ENCODE measurements around the gene FOXP4.

Gene FOXP4

DNA sequence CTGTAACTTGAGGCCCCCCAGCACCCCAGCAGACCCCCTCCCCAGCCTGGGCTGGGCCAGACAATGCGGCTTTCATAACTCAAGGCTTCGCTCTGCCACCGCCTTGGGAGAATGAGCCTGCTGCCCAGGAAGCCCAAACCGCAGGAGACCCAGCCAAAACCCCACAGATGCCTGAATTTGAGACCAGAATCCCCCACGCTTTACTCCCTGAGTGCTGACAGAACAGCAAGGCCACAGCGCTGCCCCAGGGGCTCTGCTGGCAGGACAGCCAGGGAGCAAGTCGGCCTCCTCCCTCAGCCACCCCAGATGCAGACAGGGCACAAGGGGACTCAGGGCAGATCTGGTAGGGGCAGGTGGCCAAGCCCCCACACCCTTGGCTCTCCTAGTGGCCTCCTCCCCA, 94.2 kb downstream of the FOXP4 start:
- no peak for TF ChIP-seq POLR2AphosphoS5 (IDR thresholded peaks at IDR 0.05; ENCODE audit: low read depth, low read length)
- no peak for TF ChIP-seq POLR2A (IDR thresholded peaks at IDR 0.05; ENCODE audit: low read depth, low read length)
- no peak for TF ChIP-seq TAF1 (IDR thresholded peaks at IDR 0.05; ENCODE audit: borderline replicate concordance, low read depth, low read length)
- DNase-seq (ENCODE audit: insufficient read length) = no peak
- FAIRE-seq = no peak

DNA sequence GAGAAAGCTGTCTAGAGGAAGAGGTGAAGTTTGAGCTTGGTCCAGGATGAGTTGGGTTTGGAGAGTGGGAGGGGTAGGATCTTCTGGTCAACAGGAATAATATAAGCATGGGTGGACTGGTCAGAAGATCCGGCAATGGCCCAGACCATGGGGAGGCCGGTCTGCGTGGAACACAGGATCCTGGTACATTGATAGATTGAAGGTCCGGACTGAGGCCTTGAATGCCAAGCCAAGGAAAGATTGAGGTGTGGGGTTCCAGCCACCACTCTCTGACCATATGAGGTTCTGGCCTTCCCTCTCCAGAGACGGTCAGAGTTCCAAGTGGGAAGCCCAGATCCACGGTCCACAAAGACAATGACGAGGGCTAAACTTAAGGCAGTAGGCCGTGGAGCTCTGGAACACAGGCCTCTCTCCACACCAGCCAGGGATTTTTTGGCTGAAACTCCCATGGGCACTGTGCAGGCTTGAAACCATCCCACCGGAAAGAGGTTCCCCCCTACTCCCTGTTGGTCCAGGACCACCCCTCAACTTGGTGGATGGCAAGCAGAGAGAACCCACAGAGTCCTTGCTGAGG, 95.3 kb downstream of the FOXP4 start:
- TF ChIP-seq POLR2AphosphoS5 (IDR thresholded peaks at IDR 0.05; ENCODE audit: low read depth, low read length) (no peak), TAF1 (IDR thresholded peaks at IDR 0.05; ENCODE audit: borderline replicate concordance, low read depth, low read length) (no peak), POLR2A (IDR thresholded peaks at IDR 0.05; ENCODE audit: low read depth, low read length) (no peak)
- no peak for DNase-seq (ENCODE audit: insufficient read length)
- FAIRE-seq = no peak

DNA sequence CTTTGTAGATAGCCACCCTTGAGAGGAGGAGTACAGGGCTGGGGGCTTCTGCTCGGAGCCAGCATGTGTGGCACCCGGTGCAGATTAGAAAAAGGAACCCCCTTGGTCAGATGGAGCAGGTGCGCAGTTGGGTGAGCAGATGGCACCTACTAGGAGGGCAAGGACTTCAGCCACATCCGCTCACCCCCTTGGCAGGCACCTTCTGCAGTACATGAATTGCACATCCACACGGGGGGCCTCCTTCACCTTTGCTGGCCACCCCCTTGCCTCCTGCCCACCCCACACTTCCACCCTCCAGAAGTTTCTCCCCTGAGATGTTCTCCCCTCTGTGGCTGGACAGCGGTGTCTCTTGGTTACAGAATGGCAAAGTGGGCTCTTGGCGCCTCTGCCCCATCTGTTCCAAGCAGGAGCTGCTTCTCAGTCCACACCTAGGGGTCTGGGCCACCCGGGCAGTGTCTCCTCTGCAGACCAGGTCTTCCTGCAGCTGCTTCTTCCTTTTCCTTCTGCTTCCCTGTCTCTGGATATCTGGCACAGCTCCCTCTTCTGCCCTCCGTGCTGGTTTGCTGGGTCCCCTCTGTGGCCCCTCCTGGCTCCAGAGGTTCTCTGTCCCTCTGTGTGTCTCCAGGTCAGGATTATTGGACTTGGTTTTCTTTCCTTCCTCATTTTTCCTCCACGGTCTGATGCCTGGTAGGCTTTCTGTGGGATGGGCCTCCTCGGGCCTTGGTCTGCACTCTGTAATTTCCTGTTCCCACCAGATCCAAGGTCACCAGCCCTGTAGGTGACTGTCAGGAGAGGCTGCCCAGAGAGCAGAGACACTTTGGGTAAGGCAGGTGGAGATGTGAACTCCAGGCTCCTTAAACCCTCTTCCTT, 96.1 kb downstream of the FOXP4 start:
- FAIRE-seq = no peak
- TF ChIP-seq POLR2AphosphoS5 (IDR thresholded peaks at IDR 0.05; ENCODE audit: low read depth, low read length) (no peak), POLR2A (IDR thresholded peaks at IDR 0.05; ENCODE audit: low read depth, low read length) (no peak), TAF1 (IDR thresholded peaks at IDR 0.05; ENCODE audit: borderline replicate concordance, low read depth, low read length) (no peak)

DNA sequence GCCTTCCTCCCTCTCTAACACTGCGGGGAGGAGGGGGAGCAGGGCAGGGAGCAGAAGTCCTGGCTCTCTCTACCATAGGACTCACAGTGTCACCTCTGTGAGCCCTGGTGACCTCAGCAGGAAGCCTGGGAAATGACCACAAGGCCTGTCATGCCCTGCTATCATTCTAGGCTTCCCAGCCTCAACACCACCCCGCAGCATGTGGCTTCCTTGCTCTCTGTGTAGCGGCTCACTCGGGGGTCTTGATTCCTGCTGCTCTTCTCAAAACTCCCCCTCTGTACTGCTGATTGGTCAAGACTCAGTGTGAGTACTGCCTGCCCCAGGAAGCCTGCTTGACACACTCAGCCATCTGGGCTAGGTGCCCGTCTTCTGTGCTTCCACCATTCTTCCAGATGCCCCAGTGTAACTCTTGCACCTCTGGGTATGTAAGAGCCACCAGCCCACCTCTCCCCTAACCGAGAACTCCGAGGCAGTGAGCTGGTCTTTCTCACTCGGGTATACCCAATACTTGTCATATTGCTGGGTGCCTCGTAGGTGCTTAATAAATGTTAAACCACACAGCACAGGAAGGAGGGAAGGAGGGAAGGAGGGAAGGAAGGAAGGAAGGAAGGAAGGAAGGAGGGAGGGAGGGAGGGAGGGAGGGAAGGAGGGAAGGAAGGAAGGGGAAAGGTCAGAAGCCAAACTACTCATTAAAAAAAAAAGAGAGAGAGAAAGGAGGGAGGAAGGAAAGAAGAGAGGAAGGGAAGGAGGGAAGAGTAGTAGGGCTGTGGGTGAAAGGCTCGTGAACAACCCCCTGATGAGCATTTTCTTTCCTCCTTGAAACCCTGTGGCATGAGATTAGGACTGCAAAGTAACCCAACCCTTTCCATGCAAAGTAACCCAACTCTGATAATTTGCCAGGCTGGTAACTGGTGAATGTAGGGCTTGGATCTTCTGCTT, 97.0 kb downstream of the FOXP4 start:
- TF ChIP-seq TAF1 (IDR thresholded peaks at IDR 0.05; ENCODE audit: borderline replicate concordance, low read depth, low read length) (no peak), POLR2A (IDR thresholded peaks at IDR 0.05; ENCODE audit: low read depth, low read length) (no peak), POLR2AphosphoS5 (IDR thresholded peaks at IDR 0.05; ENCODE audit: low read depth, low read length) (no peak)
- FAIRE-seq = no peak

More for the DNA sequence above, 96.1 kb downstream of the FOXP4 start:
- no peak for DNase-seq (ENCODE audit: insufficient read length)

DNA sequence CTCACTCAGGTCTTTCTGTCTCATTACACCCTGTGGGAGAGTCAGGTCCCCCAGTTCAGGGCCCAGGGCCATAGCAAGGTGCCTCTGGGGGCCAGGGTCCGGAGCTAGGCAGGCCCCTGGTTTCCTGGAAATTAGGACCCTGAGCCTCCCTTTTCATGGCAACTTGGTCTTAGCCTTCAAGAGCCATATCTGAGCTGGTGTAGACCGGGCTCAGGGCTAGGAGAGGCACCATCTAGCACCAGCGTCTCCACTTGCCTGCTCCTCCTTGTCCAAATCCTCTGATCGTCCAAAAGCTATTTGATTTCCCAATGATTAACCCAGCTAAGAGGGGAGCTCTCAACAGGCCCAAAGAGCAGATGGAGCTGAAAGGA, 97.7 kb downstream of the FOXP4 start:
- TF ChIP-seq TAF1 (IDR thresholded peaks at IDR 0.05; ENCODE audit: borderline replicate concordance, low read depth, low read length) = no peak
- no peak for TF ChIP-seq POLR2A (IDR thresholded peaks at IDR 0.05; ENCODE audit: low read depth, low read length)
- TF ChIP-seq POLR2AphosphoS5 (IDR thresholded peaks at IDR 0.05; ENCODE audit: low read depth, low read length) = no peak
- DNase-seq (ENCODE audit: insufficient read length) (no peak), FAIRE-seq (no peak)

More for the DNA sequence above, 97.0 kb downstream of the FOXP4 start:
- no peak for DNase-seq (ENCODE audit: insufficient read length)

DNA sequence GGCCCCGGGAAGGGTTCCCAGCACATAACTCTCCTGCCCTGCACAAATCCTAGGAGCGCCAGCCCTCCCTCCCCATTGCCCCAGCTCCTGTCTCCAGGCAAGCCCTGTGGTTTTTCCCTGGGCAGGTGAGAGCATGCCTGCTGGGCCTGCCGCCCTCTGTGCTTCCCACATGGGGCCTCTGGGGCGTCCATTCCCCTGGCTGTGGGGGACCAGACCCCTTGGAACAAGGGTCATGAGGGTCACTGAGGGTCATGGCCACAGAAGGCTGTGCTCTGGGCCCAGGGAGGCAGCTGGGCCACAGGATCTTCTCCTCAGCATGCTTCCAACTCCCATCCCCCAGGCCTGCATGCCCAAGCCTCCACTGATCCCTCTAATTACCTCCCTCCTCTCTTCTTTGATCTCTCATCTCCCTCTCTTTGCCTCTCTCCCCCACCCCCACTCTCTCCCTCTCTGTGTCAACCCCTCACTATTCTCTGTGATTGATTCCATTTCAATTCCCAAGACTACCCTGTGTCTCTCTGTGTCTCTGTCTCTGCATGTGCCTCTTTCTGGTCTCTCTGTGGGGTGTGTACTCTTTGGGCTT, 98.2 kb downstream of the FOXP4 start:
- TF ChIP-seq TAF1 (IDR thresholded peaks at IDR 0.05; ENCODE audit: borderline replicate concordance, low read depth, low read length) = no peak
- no peak for TF ChIP-seq POLR2AphosphoS5 (IDR thresholded peaks at IDR 0.05; ENCODE audit: low read depth, low read length)
- no peak for TF ChIP-seq POLR2A (IDR thresholded peaks at IDR 0.05; ENCODE audit: low read depth, low read length)
- DNase-seq (ENCODE audit: insufficient read length) = no peak
- FAIRE-seq = no peak

DNA sequence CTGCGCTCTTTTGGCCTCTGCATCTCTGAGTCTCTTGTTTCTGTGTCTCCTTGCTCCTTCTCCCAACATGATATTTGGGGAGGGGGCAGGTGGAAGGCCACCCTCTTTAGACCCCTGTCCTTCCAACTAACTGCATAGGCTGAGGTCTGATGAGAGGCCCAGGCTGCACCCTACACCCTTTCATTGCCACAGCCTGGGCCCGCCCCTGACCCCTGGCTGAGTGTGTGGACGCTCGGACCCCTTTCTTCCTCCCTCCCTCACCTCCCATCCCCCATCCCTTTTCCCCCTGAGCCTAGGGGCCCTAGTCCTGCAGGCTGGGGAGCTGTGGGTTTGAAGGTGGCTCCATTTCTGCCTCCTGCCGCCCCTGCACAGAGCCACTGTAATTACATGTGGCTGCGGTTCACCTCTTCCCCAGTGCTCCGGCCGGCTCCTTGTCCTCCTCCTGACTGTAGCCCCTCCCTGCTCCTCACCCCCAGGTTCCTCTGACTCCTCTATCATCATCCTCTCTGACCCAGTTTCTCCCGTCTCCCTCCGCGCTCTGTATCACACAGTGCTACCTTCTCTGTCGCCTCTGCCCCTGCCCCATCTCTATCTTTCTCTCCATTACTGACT, 98.9 kb downstream of the FOXP4 start:
- FAIRE-seq (no peak), DNase-seq (ENCODE audit: insufficient read length) (no peak)

DNA sequence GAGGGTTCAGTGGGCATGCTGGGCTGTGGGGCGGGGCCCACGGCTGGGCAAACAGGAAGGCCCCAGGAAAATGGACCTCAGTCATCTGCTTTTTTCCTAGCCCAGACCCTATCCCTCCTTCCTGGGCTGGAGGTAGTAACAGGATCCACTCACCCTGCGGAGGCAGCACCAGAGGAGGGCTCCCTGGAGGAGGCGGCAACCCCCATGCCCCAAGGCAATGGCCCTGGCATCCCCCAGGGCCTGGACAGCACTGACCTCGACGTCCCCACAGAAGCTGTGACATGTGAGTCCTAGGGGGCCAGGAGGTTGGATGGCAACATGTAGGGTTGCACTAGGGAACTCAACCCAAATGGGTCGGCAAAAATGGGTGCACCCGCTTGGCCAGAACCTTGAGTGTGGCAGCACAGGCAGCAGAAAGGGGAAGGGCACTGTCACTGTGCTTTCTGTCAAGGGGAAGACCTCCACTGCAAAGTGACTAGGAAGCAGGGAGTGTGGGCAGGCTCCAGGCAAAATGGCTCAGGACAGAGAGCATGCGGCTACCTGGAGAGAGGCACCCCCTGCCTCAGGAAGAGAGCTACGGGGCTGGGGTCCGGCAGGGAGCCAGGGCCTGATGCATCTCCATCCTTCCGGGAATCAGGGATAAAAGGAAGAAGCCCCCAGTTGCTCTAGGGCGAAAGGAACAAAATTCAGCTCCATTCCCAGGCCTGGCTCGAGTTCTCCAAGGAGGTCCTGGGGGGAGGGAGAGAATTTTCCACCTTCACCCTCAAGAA, 100.0 kb downstream of the FOXP4 start:
- TF ChIP-seq POLR2AphosphoS5 (IDR thresholded peaks at IDR 0.05; ENCODE audit: low read depth, low read length) (no peak), POLR2A (IDR thresholded peaks at IDR 0.05; ENCODE audit: low read depth, low read length) (no peak), TAF1 (IDR thresholded peaks at IDR 0.05; ENCODE audit: borderline replicate concordance, low read depth, low read length) (no peak)
- FAIRE-seq (no peak), DNase-seq (ENCODE audit: insufficient read length) (no peak)

More for the DNA sequence above, 98.9 kb downstream of the FOXP4 start:
- TF ChIP-seq POLR2A (IDR thresholded peaks at IDR 0.05; ENCODE audit: low read depth, low read length) = no peak
- no peak for TF ChIP-seq TAF1 (IDR thresholded peaks at IDR 0.05; ENCODE audit: borderline replicate concordance, low read depth, low read length)
- no peak for TF ChIP-seq POLR2AphosphoS5 (IDR thresholded peaks at IDR 0.05; ENCODE audit: low read depth, low read length)

DNA sequence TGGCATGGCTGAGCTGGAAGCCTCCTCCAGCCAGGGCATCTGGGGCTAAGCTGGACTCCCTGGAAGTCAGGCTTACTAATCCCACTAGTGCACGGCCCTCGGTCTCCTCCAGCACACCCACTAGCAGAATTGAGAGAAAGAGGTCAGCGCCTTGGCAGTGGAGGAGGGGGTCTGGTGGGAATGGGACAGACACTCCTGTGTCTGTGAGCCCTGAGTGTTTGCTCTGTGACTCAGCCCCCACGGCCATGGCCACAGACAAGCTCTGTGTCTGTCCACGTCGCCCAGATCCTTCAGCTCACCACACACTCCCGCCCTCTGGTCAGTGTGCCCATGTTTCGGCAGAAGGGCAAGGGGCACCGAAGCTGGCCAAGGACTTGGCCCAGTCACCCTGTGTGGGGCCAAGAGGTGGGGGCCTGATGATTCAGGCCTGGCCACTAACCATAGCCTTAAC, 100.9 kb downstream of the FOXP4 start:
- no peak for TF ChIP-seq POLR2A (IDR thresholded peaks at IDR 0.05; ENCODE audit: low read depth, low read length)
- no peak for TF ChIP-seq TAF1 (IDR thresholded peaks at IDR 0.05; ENCODE audit: borderline replicate concordance, low read depth, low read length)
- TF ChIP-seq POLR2AphosphoS5 (IDR thresholded peaks at IDR 0.05; ENCODE audit: low read depth, low read length) = no peak
- FAIRE-seq (no peak), DNase-seq (ENCODE audit: insufficient read length) (no peak)

DNA sequence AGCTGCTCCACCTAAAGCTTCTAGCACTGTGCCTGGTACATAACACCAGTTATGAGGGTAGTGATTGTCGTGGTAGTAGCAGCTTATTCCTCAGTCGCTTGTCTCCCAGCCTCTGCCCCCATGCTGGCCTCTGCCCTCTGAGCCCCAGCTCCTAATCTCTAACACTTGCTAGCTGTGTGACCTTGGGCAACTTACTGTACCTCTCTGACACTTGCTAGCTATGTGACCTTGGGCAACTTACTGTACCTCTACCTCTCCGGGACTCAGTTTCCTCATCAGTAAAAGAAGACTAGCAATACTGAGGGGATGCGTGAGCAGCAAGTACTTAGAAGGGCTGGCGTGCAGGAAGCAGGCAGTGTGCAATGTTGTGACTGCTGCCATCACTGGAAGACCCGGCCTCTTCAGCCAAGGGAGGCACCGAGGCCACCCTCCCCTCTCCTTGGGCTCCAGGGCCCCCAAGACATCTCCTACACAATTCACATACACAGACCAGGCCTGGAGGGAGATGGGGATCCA, 101.9 kb downstream of the FOXP4 start:
- DNase-seq (ENCODE audit: insufficient read length) (no peak), FAIRE-seq (no peak)
- TF ChIP-seq POLR2A (IDR thresholded peaks at IDR 0.05; ENCODE audit: low read depth, low read length) (no peak), TAF1 (IDR thresholded peaks at IDR 0.05; ENCODE audit: borderline replicate concordance, low read depth, low read length) (no peak), POLR2AphosphoS5 (IDR thresholded peaks at IDR 0.05; ENCODE audit: low read depth, low read length) (no peak)
